GM19328 (cell line): Measurements from ENCODE around the gene PCNT.
A peak's percentile ranks its signal among the peaks of the same experiment; 100 is the strongest.

Experiments used
- ATAC-seq: cut with Tn5 transposase; IDR thresholded peaks from one replicate; pipeline ENCODE4 v1.9.1; 2021; ENCODE audit warnings: mild to moderate bottlenecking, moderate library complexity; ENCODE audit not compliant: unreplicated experiment

PCNT gene

GRCh38 chr21:46323710-46324389 is at the start of gene PCNT, which contains the start of gene C21orf58:
TSS of gene PCNT (plus strand) at chr21:46324156. CDS start at chr21:46324229, 73 bp downstream.
TSS of gene C21orf58 (minus strand) at chr21:46323870. CDS start at chr21:46322738, 1,132 bp downstream.
- peak; percentile 65 for ATAC-seq

- ATAC-seq, result no peak
Measured at GRCh38 chr21:46274797-46275390, 49.1 kb upstream of the PCNT start.

GRCh38 chr21:46284077-46284644 is 39.8 kb upstream of the PCNT start:
- no peak for ATAC-seq

- ATAC-seq, result no peak
Measured at GRCh38 chr21:46284733-46285132, 39.2 kb upstream of the PCNT start.

- no peak for ATAC-seq
Measured at GRCh38 chr21:46285206-46285661, 38.7 kb upstream of the PCNT start, which contains the start of gene MCM3AP. TSS of gene MCM3AP (minus strand) at chr21:46285611. CDS start at chr21:46285286, 325 bp downstream.

- ATAC-seq, result peak; percentile 73
Measured at GRCh38 chr21:46285761-46286647, 38.0 kb upstream of the PCNT start, which contains the start of gene YBEY. TSS of gene YBEY (plus strand) at chr21:46286342. CDS start at chr21:46286914, 572 bp downstream.

GRCh38 chr21:46286648-46287002 is 37.3 kb upstream of the PCNT start:
- no peak for ATAC-seq

GRCh38 chr21:46287541-46287940 is 36.4 kb upstream of the PCNT start:
- ATAC-seq, result no peak

- ATAC-seq, result no peak
Measured at GRCh38 chr21:46289655-46290179, 34.2 kb upstream of the PCNT start.

- no peak for ATAC-seq
Measured at GRCh38 chr21:46291561-46291960, 32.4 kb upstream of the PCNT start.

GRCh38 chr21:46294647-46295176 is 29.2 kb upstream of the PCNT start:
- ATAC-seq, result no peak

GRCh38 chr21:46295177-46295770 is 28.7 kb upstream of the PCNT start:
- no peak for ATAC-seq

GRCh38 chr21:46295996-46296752 is 27.8 kb upstream of the PCNT start:
- no peak for ATAC-seq

GRCh38 chr21:46297338-46298271 is 26.4 kb upstream of the PCNT start:
- no peak for ATAC-seq

- no peak for ATAC-seq
Measured at GRCh38 chr21:46299167-46299566, 24.8 kb upstream of the PCNT start.

GRCh38 chr21:46301759-46302158 is 22.2 kb upstream of the PCNT start:
- no peak for ATAC-seq

- ATAC-seq, result no peak
Measured at GRCh38 chr21:46304437-46304836, 19.5 kb upstream of the PCNT start.

GRCh38 chr21:46304955-46305354 is 19.0 kb upstream of the PCNT start:
- ATAC-seq, result no peak
